Stimulated activated CD8-positive, alpha-beta memory T cell treated with anti-CD3 and anti-CD28 coated beads, Interleukin-15, amount 100 ng/mL, for 4 hours (primary cell): ENCODE results near the gene RECK.
"Not testable (repeated sequence)": the region's sequence is repeated elsewhere in the genome, so short reads cannot be mapped to it uniquely, and the experiment has no call there.

Experiments
- DNase-seq, 2 donors: peaks; one replicate each; pipeline ENCODE4 v3.0.0-alpha.2; 2020; ENCODE audit warnings: low read depth in 2 of 2

RECK gene

DNA sequence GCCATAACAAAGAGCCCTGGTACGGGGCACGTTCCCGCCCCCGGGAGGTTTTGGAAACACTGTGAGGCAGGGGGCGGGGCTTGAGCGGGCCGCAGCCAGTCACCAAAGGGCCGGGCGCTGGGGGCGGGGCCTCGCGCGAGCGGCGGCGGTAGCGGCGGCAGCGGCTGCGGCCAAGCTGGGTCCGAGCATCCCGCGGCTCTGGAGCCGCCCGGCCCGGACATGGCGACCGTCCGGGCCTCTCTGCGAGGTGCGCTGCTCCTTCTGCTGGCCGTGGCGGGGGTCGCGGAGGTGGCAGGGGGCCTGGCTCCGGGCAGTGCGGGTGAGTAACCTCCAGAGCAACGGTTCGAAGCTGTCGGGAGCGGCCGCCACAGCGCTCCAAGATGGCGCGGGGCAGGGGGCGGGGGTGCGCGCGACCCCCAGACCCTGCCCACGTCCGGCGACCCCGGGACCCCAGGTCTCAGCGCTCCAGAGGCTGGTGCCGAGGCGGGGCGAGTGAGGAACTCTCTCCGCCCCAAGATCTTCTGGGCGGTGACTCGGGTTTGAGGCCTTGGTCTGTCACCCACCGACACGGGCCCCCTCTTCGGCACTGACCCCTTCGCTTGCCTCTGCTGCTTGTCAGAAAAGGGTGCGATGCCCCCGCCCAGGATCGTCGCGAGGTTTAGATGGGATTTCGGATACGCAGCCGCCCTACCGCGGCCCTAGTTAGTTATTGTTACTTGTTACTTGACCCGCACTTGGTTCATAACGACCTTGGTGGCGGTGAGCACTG lies at the start of gene RECK:
Gene RECK, plus strand, starts transcription at position 134 of the 769 bp plus-strand sequence. Its CDS starts 86 bp downstream, at position 220.
- DNase-seq: peak; percentile 69 to 74

- no peak for DNase-seq
These were observed 46.6 kb upstream of the RECK start for GRCh38 chr9:35990155-35990554.

DNA sequence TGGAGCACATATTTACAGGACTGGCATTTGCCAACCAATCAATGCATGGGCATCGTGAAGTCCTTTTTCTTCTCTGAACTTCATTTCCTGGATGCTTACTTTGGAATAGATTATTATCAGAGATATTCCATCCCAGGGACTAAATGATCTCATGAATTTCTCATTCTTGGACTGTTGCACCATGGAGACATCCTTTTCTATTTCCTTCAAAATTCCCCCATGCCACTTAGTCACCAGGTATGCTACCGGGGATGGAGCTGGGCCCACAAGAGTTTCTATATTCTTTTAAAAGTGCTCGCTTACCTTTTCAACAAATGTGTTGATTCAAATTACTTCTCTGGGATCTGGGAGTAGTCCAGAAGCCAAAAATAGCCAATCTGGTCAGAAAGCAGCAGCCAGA lies 43.6 kb upstream of the RECK start:
- not testable (repeated sequence) for DNase-seq

DNA sequence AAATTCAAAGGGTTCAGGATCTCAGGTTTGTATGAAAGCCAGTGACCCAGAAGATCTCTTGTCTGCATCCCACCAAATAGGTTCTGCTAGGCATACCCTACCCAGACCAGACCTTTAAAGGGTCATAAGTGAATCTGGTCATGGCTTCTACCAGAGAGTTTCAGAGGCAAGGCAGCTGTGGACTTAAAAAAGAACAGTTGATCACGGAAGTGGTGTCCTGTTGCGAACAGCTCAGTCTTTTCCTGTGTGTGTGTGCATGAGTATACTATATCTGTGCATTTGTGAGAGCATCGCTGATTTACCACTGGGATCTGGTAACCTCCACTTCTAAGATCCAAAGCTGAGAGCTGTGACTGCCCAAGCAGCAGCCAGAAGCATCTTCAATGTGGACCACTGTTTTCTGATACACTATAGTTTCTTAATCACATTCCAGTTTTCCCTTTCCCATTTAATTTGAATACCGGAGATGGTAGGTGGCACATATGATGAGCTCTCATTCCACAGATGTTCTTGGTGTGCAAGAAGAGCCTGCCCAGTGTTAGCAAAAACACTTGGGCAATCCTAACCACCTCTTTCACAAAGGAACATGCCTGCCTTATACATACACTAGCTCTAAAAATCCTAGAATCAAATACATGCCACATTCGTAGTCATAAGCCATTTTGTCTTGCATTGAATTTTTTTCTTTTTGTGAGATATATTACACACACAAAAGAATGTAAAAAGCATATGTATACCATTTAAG lies 42.6 kb upstream of the RECK start:
- DNase-seq: no peak

DNA sequence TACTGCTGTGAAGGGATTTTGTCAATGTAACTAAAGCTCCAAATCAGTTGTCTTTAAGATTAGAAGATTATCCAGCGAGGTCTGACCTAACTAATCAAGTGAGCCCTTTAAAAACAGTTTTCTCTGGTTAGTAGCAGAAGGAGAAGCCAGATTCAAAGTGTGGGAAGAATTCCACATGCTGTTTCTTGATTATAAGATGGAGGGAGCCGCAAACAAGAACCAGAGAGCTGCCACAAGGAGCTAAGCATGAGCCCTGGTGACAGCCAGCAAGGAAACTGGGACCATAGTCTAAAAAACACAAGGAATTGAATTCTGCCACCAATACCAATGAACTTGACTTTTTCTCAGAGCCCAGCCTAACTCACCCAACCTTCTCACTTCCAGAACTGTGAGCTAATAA lies 41.8 kb upstream of the RECK start:
- no peak for DNase-seq

DNA sequence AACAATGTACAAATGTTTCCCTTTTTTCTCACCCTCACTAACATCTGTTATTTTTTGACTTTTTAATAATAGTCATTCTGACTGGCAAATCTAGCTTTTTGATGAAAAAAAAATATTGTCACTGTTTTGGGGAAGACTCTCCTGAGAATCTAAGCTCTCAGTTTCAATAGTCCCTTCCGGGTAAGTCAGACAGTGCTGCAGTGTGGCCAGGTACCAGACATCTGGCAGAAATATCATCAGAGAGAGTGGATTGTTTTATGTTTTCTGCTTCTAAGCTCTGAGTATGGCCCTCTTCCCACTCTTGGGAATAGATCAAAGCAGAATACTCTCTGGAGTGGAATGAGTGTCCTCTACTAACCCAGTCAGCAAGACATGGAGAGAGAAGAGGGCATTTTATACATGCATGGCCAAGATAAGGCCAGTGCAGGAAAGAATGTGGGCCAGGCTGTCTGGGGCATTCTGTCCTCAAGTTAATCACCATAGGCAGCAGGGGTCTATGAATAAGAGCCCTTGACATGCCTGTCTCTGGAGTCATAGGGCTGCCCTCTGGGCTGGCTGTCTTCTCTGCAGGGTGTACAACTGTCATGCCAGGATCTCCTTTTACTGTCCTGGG lies 40.2 kb upstream of the RECK start:
- DNase-seq: no peak

DNA sequence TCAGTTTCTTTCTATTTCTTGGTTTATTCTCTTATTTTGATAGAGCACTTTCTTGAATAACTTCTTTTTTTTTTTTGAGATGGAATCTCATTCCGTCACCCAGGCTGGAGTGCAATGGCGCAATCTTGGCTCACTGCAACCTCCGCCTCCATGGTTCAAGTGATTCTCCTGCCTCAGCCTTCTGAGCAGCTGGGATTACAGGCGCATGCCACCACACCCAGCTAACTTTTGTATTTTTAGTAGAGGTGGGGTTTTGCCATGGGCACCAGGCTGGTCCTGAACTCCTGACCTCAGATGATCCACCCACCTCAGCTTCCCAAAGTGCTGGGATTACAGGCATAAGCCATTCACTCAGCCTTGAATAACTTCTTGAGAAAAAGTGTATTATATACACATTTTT lies 39.7 kb upstream of the RECK start:
- DNase-seq: not testable (repeated sequence)

- DNase-seq: no peak
These were observed 38.4 kb upstream of the RECK start for GRCh38 chr9:35998333-35998732.

- DNase-seq: no peak
These were observed 30.8 kb upstream of the RECK start for GRCh38 chr9:36005891-36006290.

DNA sequence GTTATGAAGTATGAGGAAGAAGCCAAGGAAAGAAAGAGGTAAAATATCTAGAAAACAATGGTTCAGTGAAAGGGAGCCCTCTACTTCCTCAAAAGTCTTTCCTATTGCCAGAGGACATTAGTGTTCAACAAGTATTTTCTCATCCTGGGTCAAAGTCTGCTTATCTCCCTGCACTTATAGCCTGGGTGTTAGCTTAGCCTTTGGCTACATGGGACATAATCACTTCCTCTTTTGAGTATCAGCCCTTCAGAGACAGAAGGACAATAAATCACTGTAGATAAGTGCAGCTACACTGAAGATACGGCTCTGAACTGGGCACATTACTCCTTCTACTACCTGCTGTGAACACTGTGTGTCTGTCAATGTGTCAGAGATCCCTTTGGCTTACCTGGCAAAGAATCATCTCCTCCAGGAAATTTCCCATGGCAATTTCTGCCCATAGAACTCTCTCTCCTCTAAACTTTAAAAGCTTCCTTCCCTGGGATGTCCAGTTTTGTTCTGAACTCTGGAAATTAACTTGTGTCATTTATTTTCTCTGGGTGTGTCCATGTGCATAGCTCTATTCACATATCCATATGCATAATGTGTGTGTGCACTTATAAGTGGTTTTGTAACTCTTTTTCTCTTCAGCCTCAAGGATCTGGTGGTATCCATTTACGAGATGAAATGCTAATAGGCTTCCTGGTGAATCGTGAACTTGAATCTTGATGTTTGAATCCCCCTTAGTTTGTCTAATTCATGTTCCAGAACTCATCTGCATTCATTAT lies 30.0 kb upstream of the RECK start:
- DNase-seq: no peak

GRCh38 chr9:36007316-36007708 lies 29.4 kb upstream of the RECK start:
- DNase-seq: no peak

DNA sequence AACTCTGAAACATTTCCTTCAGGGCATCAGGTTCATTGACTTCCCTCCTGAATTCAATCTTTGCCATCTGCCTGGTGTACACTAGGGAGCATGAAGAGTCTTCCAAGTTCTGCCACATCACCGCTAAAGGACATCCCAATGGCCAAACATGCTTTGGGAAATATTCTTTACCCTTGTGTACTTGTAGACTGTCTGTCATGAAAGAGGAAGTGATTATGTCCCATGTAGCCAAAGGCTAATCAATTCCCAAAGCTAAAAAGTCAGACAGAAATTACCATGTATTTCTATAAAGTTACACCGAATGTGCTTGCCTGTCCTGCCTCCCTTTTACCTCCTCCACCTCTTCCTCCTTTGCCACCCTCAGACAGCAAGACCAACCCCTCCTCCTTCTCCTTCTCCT lies 28.9 kb upstream of the RECK start:
- DNase-seq: no peak

- DNase-seq: peak in 1 of 2 donors; percentile 42
These were observed 27.9 kb upstream of the RECK start for GRCh38 chr9:36008774-36009300.

GRCh38 chr9:36011379-36011778 lies 25.3 kb upstream of the RECK start:
- DNase-seq: no peak

- no peak for DNase-seq
These were observed 19.4 kb upstream of the RECK start for GRCh38 chr9:36017278-36017677.

DNA sequence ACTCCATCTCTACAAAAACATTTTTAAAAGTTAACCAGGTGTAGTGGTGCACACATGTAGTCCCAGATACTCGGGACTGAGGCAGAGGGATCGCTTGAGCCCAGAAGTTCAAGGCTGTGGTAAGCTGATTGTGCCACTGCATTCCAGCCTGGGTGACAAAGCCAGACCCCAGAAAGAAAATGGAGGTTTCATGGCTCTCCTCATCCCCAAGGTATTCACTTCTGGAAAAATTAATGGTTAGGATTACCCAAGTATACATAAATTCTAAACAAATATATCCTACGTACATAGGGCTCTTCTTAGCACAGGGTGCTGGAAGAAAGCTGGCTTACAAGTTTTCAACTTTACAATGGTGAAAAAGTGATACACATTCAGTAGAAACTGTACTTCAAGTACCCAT lies 18.6 kb upstream of the RECK start:
- DNase-seq: no peak

- DNase-seq: no peak
These were observed 17.6 kb upstream of the RECK start for GRCh38 chr9:36018891-36019720.

GRCh38 chr9:36021968-36022367 lies 14.7 kb upstream of the RECK start:
- no peak for DNase-seq

- peak; percentile 16 to 38 for DNase-seq
These were observed 13.3 kb upstream of the RECK start for GRCh38 chr9:36023260-36024048.

- DNase-seq: no peak
These were observed 11.0 kb upstream of the RECK start for GRCh38 chr9:36025746-36026145.
